ENCODE measurements around the gene ETS1. TPM values are rescaled to one million over a fixed set of nuclear protein-coding genes. Genes with fewer than 3 reads are reported as not detected.

Gene ETS1
- total RNA-seq, 2 donors from 2014 or later: 19.3 to 37.6 TPM

GRCh38 chr11:128615612-128616011 is 28.3 kb upstream of the ETS1 start:
- DNase-seq: no peak
- no peaks in the 10 kb centered on the region for H3K27me3 ChIP-seq

GRCh38 chr11:128615076-128615475 is 27.7 kb upstream of the ETS1 start:
- Histone ChIP-seq H3K27me3 (no peaks in the 10 kb centered on the region), H3K4me3 (no peak overlapping the region), H3K9me3 (no peaks in the 10 kb centered on the region), H3K4me1 (no peaks in the 10 kb centered on the region), H3K9ac (ENCODE audit: low read depth in 2 of 2, low read length in 2 of 2) (no peak overlapping the region), H3K36me3 (no peaks in the 10 kb centered on the region), H3K27ac (no peak overlapping the region)
- DNase-seq: no peak
- intact Hi-C loops (cut with DNase I): no loop called here
- TF ChIP-seq CTCF (IDR thresholded peaks at IDR 0.05): no peak

More at GRCh38 chr11:128615612-128616011, 28.3 kb upstream of the ETS1 start:
- H3K9me3 ChIP-seq: no peaks in the 10 kb centered on the region
- no peak for TF ChIP-seq CTCF (IDR thresholded peaks at IDR 0.05)
- H3K4me3 ChIP-seq: no peak overlapping the region
- intact Hi-C loops (cut with DNase I): no loop called here
- H3K4me1 ChIP-seq: no peaks in the 10 kb centered on the region
- H3K36me3 ChIP-seq: no peaks in the 10 kb centered on the region
- H3K9ac ChIP-seq (ENCODE audit: low read depth in 2 of 2, low read length in 2 of 2): no peak overlapping the region
- H3K27ac ChIP-seq: no peak overlapping the region

- no peaks in the 10 kb centered on the region for H3K4me1 ChIP-seq
- no peak overlapping the region for H3K9ac ChIP-seq (ENCODE audit: low read depth in 2 of 2, low read length in 2 of 2)
- H3K4me3 ChIP-seq: no peak overlapping the region
- TF ChIP-seq CTCF (IDR thresholded peaks at IDR 0.05): no peak
- H3K27me3 ChIP-seq: no peaks in the 10 kb centered on the region
- H3K9me3 ChIP-seq: no peaks in the 10 kb centered on the region
- H3K36me3 ChIP-seq: no peaks in the 10 kb centered on the region
- no peak for DNase-seq
- intact Hi-C loops (cut with DNase I): loop anchor here (5.0 kb wide), 1 partner anchor 52 kb away; no protein-coding TSS in a partner anchor
- H3K27ac ChIP-seq: no peak overlapping the region
Measured at GRCh38 chr11:128614026-128614425, 26.7 kb upstream of the ETS1 start.

GRCh38 chr11:128613300-128613995 is 26.1 kb upstream of the ETS1 start:
- H3K9ac ChIP-seq (ENCODE audit: low read depth in 2 of 2, low read length in 2 of 2): no peak overlapping the region
- intact Hi-C loops (cut with DNase I): loop anchor here (5.0 kb wide), 1 partner anchor 51 kb away; no protein-coding TSS in a partner anchor
- no peak overlapping the region for H3K4me3 ChIP-seq
- H3K4me1 ChIP-seq: no peaks in the 10 kb centered on the region
- H3K27ac ChIP-seq: no peak overlapping the region
- no peak for DNase-seq
- H3K9me3 ChIP-seq: no peaks in the 10 kb centered on the region
- no peaks in the 10 kb centered on the region for H3K36me3 ChIP-seq
- TF ChIP-seq CTCF (IDR thresholded peaks at IDR 0.05): no peak
- no peaks in the 10 kb centered on the region for H3K27me3 ChIP-seq

GRCh38 chr11:128610721-128611617 is 23.6 kb upstream of the ETS1 start:
- no peak for TF ChIP-seq CTCF (IDR thresholded peaks at IDR 0.05)
- Histone ChIP-seq H3K4me3 (no peak overlapping the region), H3K27ac (peak overlapping the region; percentile 33), H3K27me3 (no peaks in the 10 kb centered on the region), H3K9me3 (no peaks in the 10 kb centered on the region), H3K9ac (ENCODE audit: low read depth in 2 of 2, low read length in 2 of 2) (peak overlapping the region in 1 of 2 donors; percentile 26), H3K36me3 (no peaks in the 10 kb centered on the region), H3K4me1 (no peaks in the 10 kb centered on the region)
- no peak for DNase-seq
- intact Hi-C loops (cut with DNase I): loop anchor here (5.0 kb wide), 1 partner anchor 49 kb away; no protein-coding TSS in a partner anchor

Data from colonic mucosa (tissue), 4 donors.